RWPE1 (cell line): ENCODE data around the gene MAP1LC3B.

Source experiments
- CTCF ChIA-PET: fragments of 350-600 bp; sonication (Branson Sonifier 250); formaldehyde crosslinking; extraction: SDS; loops from one replicate; lab custom pipeline; 2021; lab: Yijun Ruan, JAX
- POLR2A ChIA-PET: fragments of 400-600 bp; formaldehyde crosslinking; extraction: SDS; loops from one replicate; lab custom pipeline; 2020; ENCODE audit warnings: antibody characterized with exemption; ENCODE audit not compliant: low non-redundant PET; lab: Yijun Ruan, JAX
- DNase-seq: peaks from one replicate; pipeline ENCODE4 v3.0.0; 2012; ENCODE audit warnings: low spot score
- H3K27ac ChIP-seq: fragments of 450-650 bp; 2 replicates; pipeline ENCODE4 v1.5.1; 2017
- TF ChIP-seq, protein P1 (sequence below): fragments of 450-650 bp; conservative IDR thresholded peaks from 2 replicates; pipeline ENCODE4 v1.5.1; 2017; ENCODE audit warnings: low read depth, mild to moderate bottlenecking

The MAP1LC3B gene

GRCh38 chr16:87365021-87365713 lies 27.0 kb upstream of the MAP1LC3B start:
- DNase-seq = no peak
- TF ChIP-seq, protein P1, sequence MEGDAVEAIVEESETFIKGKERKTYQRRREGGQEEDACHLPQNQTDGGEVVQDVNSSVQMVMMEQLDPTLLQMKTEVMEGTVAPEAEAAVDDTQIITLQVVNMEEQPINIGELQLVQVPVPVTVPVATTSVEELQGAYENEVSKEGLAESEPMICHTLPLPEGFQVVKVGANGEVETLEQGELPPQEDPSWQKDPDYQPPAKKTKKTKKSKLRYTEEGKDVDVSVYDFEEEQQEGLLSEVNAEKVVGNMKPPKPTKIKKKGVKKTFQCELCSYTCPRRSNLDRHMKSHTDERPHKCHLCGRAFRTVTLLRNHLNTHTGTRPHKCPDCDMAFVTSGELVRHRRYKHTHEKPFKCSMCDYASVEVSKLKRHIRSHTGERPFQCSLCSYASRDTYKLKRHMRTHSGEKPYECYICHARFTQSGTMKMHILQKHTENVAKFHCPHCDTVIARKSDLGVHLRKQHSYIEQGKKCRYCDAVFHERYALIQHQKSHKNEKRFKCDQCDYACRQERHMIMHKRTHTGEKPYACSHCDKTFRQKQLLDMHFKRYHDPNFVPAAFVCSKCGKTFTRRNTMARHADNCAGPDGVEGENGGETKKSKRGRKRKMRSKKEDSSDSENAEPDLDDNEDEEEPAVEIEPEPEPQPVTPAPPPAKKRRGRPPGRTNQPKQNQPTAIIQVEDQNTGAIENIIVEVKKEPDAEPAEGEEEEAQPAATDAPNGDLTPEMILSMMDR = no peak
- ChIA-PET POLR2A (no interaction called here), CTCF (interaction anchor here (0.7 kb wide), 1 partner anchor 40 kb away, joined by 4 read pairs; no protein-coding TSS in a partner anchor)
- H3K27ac ChIP-seq = no peak overlapping the region

DNA sequence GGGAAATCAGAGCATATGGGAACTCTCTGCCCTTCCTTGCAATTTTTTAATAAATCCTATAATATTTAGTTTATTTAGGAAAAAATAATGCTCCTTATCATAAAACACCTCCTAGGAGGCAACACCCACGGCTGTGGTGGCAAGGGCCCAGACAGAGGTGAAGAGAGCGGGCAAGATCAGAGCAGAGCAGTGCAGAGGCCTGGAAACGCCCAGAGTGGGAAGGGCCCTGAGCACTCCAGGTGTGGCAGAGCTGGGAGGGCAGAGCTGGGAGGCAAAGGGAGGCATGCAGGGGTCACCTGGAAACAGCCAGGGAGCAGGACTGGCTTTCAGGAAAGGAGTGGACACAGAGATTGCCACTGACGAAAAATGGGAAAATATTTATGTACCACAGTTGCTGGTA lies 25.8 kb upstream of the MAP1LC3B start:
- POLR2A ChIA-PET = no interaction called here
- TF ChIP-seq, protein P1 = no peak
- no peak for DNase-seq
- peak overlapping the region; percentile 24 for H3K27ac ChIP-seq
- CTCF ChIA-PET = no interaction called here

DNA sequence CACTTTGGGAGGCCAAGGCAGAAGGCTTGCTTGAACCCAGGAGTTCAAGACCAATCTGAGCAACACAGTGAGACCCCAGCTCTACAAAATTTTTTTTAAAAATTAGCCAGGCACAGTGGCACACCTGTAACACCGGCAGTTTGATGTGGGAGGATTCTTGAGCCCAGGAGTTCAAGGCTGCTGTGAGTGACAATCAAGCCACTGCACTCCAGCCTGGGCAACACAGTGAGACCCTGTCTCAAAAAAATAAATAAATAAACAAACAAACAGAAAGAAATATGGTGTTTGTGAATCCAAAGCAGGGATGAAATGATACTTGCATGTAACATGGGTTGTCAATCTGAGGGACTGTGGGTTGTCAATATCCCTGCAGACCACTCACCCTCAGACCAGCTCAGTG lies 25.2 kb upstream of the MAP1LC3B start:
- POLR2A ChIA-PET = no interaction called here
- CTCF ChIA-PET = no interaction called here
- no peak for DNase-seq
- TF ChIP-seq, protein P1 = no peak
- peak overlapping the region; percentile 24 for H3K27ac ChIP-seq

DNA sequence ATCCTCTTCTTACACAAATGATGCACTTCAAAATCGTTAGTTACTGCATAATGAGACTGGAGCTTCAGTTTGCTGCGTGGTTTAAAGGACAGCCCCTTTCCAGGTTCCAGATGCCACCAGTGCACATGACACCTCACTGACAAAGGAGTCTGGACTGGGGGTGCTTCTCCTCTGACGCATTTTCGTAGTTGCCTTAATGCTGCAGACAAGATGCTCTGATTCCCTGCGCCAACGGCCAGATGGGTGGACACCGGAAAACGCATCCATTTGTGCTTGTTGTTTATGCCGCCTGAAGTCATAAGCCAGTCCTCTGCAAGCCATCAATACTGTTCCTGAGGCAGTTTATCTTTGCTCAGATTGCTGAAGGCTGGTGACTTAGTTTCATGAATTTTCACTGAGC lies 24.6 kb upstream of the MAP1LC3B start:
- CTCF ChIA-PET = no interaction called here
- POLR2A ChIA-PET = no interaction called here
- TF ChIP-seq, protein P1 = no peak
- H3K27ac ChIP-seq = no peak overlapping the region
- DNase-seq = no peak

GRCh38 chr16:87368029-87368770 lies 23.9 kb upstream of the MAP1LC3B start:
- no peak overlapping the region for H3K27ac ChIP-seq
- DNase-seq = no peak
- ChIA-PET POLR2A (no interaction called here), CTCF (no interaction called here)
- TF ChIP-seq, protein P1 = no peak

DNA sequence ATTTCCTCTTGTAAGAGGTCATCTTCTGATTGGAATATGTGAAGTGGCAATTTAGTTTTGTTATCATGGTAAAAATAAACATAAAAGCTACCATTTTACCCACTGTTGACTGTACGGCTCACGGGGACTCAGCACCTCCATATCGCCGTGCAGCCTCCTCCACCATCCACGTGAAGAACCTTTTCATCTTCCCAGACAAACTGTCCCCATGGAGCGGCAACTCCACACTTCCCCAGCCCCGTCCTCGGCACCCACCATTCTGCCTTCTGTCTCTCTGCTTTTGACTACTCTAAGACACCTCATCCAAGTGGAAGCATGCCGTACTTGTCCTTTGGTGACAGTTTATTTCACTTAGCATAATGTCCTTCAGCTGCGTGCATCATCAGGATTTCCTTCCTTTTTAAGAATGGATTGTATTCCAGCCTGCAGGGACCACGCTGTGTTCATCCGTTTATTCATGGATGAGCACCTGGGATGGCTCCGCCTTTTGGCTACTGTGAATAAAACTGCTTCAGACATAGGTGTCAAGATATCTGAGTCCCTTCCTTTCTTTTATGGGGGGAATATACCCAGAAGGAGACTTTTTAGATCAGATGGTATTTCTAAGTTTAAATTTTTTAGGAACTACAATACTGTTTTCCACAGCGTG lies 22.9 kb upstream of the MAP1LC3B start:
- POLR2A ChIA-PET = no interaction called here
- DNase-seq = no peak
- CTCF ChIA-PET = no interaction called here
- TF ChIP-seq, protein P1 = no peak
- H3K27ac ChIP-seq = no peak overlapping the region
